K562 (cell line): ENCODE data around the gene USP49. TPM values are rescaled to one million over a fixed set of nuclear protein-coding genes. Genes with fewer than 3 reads are reported as not detected.

ENCODE experiments used
- CREBBP ChIP-seq: IDR thresholded peaks from one replicate; pipeline ENCODE4 v1.6.1; 2012; ENCODE audit warnings: low read depth, mild to moderate bottlenecking, control low read depth, inconsistent platforms, low read length
- DACH1 ChIP-seq: fragments of 450-650 bp; IDR thresholded peaks from 2 replicates; pipeline ENCODE4 v1.6.1; 2018; ENCODE audit not compliant: partially characterized antibody
- FOS ChIP-seq: IDR thresholded peaks from 3 replicates; pipeline ENCODE4 v1.6.1; 2011; ENCODE audit not compliant: insufficient read length; ENCODE audit errors: extremely low read depth
- MEF2A ChIP-seq: IDR thresholded peaks from 2 replicates; pipeline ENCODE4 v1.6.1; 2011; ENCODE audit warnings: low read depth, mild to moderate bottlenecking, low read length, moderate library complexity; ENCODE audit not compliant: control insufficient read depth
- NCOA4 ChIP-seq: fragments of 450-650 bp; IDR thresholded peaks from 2 replicates; pipeline ENCODE4 v1.6.1; 2018; ENCODE audit warnings: mild to moderate bottlenecking; ENCODE audit not compliant: partially characterized antibody
- NFXL1 ChIP-seq: fragments of 450-650 bp; formaldehyde crosslinking; IDR thresholded peaks from 2 replicates; pipeline ENCODE4 v1.4.0; 2021; ENCODE audit warnings: mild to moderate bottlenecking
- NR2C2 ChIP-seq, 2 experiments: fragments of 200-800 bp in 1 of 2; sonication (Bioruptor generic) in 1 of 2; sonication (generic) in 1 of 2; formaldehyde crosslinking in 1 of 2; IDR thresholded peaks; 2 replicates each; pipeline versions ENCODE4 v1.6.1 to v1.8.0; 2016 to 2022; ENCODE audit warnings: mild to moderate bottlenecking in 1 of 2, missing compliant biosample characterization in 1 of 2, missing genetic modification characterization in 1 of 2, missing genetic modification reagents in 1 of 2
- SIN3B ChIP-seq: fragments of 450-650 bp; IDR thresholded peaks from 2 replicates; pipeline ENCODE4 v1.6.1; 2017; ENCODE audit warnings: low read depth, mild to moderate bottlenecking, moderate library complexity
- SRF ChIP-seq, 2 experiments: fragments of 250-450, 450-650 bp in 1 of 2; sonication (Bioruptor Pico) in 1 of 2; sonication (generic) in 1 of 2; formaldehyde crosslinking; IDR thresholded peaks; 2 replicates each; pipeline versions ENCODE4 v1.5.0 to v1.5.1; 2020 to 2022; ENCODE audit warnings: mild to moderate bottlenecking in 1 of 2, missing genetic modification reagents in 1 of 2
- ZC3H4 ChIP-seq: sonication (generic); formaldehyde crosslinking; IDR thresholded peaks from 2 replicates; pipeline ENCODE4 v1.9.0; 2021; ENCODE audit warnings: missing genetic modification reagents, borderline replicate concordance
- ZNF224 ChIP-seq: sonication (generic); formaldehyde crosslinking; IDR thresholded peaks from 2 replicates; pipeline ENCODE4 v1.8.0; 2022; ENCODE audit warnings: mild to moderate bottlenecking, missing genetic modification reagents
- ZNF23 ChIP-seq: fragments of 250-450 bp; sonication (Bioruptor Pico); IDR thresholded peaks from 2 replicates; pipeline ENCODE4 v1.4.0; 2020; ENCODE audit warnings: mild to moderate bottlenecking
- polyA plus RNA-seq, 8 experiments: library from polyadenylated mRNA; depleted of rRNA in 4 of 8; stranded (reverse) in 5 of 8; unstranded in 3 of 8; fragments of >200 nt; fragmentation: Nextera tagmentation in 2 of 8; fragmentation: Illumina TruSeq in 1 of 8; extraction: Ambion mirVana in 2 of 8; extraction: Trizol in 1 of 8; gene quantifications; 2 replicates each; pipeline versions ENCODE4 v1.2.1 to v1.2.3, GENCODE V29; 2011 to 2014; ENCODE audit warnings: inconsistent platforms in 1 of 8, missing spikeins in 1 of 8
- total RNA-seq, 7 experiments: library from RNA; depleted of rRNA in 6 of 7; stranded (reverse); fragments of >200 nt in 6 of 7; fragmentation: Illumina TruSeq in 2 of 7; extraction: Trizol in 2 of 7; gene quantifications; 2 replicates each; pipeline versions ENCODE4 v1.2.1 to v1.2.3, GENCODE V29; 2011 to 2021; ENCODE audit warnings: low replicate concordance in 1 of 7
- TF ChIP-seq, protein P1 (sequence below): fragments of 250-450 bp; sonication (Bioruptor Pico); IDR thresholded peaks from 2 replicates; pipeline ENCODE4 v1.4.0; 2020; ENCODE audit warnings: borderline replicate concordance
- TF ChIP-seq, protein P2 (sequence below): sonication (generic); formaldehyde crosslinking; IDR thresholded peaks from 2 replicates; pipeline ENCODE4 v1.9.0; 2022; ENCODE audit warnings: mild to moderate bottlenecking, missing genetic modification reagents
- TF ChIP-seq, protein P3 (sequence below): fragments of 450-650 bp; IDR thresholded peaks from 2 replicates; pipeline ENCODE4 v1.6.1; 2018; ENCODE audit warnings: mild to moderate bottlenecking, low read depth; ENCODE audit not compliant: partially characterized antibody
- TF ChIP-seq, protein P4 (sequence below): fragments of 250-450 bp; sonication (Bioruptor Pico); IDR thresholded peaks from 2 replicates; pipeline ENCODE4 v1.8.0; 2022; ENCODE audit warnings: inconsistent platforms
- TF ChIP-seq, protein P5 (sequence below): fragments of 450-650 bp; formaldehyde crosslinking; IDR thresholded peaks from 2 replicates; pipeline ENCODE4 v1.4.0; 2020; ENCODE audit warnings: mild to moderate bottlenecking, mixed read lengths
- TF ChIP-seq, protein P6 (sequence below): fragments of 250-450 bp; sonication (Bioruptor Pico); IDR thresholded peaks from 2 replicates; pipeline ENCODE4 v1.9.0; 2021; ENCODE audit warnings: mild to moderate bottlenecking

USP49 gene
- total and polyA plus RNA-seq, 9 of the 15 experiments (the other 6 are each of a cell fraction or from before 2014, with no cell fraction given), result 1.0 to 9.9 (median 6.5) TPM

DNA sequence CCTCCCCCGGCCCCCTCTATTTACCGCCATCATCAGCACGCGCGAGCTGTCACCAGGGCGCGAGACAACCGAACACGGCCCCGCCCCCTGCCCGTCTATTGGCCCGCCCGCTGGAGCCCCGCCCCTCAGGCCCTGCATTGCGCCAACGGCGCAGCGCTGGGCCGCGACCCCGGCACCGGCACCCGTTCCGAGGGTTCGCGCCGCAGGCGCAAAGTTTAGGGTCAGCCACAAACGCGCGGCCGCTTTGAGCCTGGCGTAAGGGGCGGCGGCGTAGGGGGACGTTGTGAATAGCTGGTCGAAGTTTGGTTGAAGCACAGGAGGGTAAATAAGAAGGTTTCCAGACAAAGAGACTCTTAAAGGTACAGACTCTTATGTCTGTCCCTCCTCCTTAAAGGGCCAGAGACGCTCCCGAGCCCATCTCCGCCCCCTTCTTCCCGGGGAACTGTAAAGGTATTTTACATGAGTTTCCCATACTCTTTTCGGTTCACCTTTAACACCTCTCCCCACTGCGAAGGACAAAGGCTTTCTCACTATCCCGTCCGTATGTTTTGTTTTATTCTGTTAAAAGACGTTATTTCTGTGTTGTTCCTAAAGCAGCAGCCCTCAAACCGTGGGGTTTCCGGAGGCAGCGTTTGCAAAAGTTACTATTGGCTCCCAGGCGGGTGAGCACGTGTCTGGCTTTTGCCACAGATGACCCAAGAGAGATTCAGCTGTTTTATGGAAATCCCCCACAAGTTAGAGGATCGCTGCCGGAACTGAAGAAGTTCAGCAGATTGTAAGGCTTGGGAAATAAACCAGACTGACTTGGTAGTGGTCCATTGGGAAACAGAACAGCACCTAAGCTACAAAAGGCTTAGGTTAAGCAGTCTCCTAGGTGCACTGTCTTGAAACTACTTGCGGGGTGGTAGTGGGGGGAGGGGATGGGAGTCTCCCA lies at the start of gene USP49 (continued):
- TF ChIP-seq, protein P1, sequence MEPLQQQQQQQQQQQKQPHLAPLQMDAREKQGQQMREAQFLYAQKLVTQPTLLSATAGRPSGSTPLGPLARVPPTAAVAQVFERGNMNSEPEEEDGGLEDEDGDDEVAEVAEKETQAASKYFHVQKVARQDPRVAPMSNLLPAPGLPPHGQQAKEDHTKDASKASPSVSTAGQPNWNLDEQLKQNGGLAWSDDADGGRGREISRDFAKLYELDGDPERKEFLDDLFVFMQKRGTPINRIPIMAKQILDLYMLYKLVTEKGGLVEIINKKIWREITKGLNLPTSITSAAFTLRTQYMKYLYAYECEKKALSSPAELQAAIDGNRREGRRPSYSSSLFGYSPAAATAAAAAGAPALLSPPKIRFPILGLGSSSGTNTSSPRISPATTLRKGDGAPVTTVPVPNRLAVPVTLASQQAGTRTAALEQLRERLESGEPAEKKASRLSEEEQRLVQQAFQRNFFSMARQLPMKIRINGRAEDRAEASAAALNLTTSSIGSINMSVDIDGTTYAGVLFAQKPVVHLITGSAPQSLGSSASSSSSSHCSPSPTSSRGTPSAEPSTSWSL, result no peak
- no peak for TF ChIP-seq NR2C2 (CRISPR knock-in tag; IDR thresholded peaks at IDR 0.05)
- TF ChIP-seq NR2C2 (tag; IDR thresholded peaks at IDR 0.05), result peak; percentile 84
- no peak for TF ChIP-seq CREBBP
- TF ChIP-seq, protein P2, sequence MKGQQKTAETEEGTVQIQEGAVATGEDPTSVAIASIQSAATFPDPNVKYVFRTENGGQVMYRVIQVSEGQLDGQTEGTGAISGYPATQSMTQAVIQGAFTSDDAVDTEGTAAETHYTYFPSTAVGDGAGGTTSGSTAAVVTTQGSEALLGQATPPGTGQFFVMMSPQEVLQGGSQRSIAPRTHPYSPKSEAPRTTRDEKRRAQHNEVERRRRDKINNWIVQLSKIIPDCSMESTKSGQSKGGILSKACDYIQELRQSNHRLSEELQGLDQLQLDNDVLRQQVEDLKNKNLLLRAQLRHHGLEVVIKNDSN (CRISPR knock-in tag), result peak; percentile 83
- TF ChIP-seq NFXL1 (CRISPR knock-in tag), result no peak
- TF ChIP-seq FOS, result peak; percentile 11
- TF ChIP-seq ZC3H4, result no peak
- TF ChIP-seq, protein P3, sequence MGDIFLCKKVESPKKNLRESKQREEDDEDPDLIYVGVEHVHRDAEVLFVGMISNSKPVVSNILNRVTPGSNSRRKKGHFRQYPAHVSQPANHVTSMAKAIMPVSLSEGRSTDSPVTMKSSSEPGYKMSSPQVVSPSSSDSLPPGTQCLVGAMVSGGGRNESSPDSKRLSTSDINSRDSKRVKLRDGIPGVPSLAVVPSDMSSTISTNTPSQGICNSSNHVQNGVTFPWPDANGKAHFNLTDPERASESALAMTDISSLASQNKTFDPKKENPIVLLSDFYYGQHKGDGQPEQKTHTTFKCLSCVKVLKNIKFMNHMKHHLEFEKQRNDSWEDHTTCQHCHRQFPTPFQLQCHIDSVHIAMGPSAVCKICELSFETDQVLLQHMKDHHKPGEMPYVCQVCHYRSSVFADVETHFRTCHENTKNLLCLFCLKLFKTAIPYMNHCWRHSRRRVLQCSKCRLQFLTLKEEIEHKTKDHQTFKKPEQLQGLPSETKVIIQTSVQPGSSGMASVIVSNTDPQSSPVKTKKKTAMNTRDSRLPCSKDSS, result no peak
- TF ChIP-seq, protein P4, sequence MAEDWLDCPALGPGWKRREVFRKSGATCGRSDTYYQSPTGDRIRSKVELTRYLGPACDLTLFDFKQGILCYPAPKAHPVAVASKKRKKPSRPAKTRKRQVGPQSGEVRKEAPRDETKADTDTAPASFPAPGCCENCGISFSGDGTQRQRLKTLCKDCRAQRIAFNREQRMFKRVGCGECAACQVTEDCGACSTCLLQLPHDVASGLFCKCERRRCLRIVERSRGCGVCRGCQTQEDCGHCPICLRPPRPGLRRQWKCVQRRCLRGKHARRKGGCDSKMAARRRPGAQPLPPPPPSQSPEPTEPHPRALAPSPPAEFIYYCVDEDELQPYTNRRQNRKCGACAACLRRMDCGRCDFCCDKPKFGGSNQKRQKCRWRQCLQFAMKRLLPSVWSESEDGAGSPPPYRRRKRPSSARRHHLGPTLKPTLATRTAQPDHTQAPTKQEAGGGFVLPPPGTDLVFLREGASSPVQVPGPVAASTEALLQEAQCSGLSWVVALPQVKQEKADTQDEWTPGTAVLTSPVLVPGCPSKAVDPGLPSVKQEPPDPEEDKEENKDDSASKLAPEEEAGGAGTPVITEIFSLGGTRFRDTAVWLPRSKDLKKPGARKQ, result no peak
- TF ChIP-seq MEF2A, result no peak
- TF ChIP-seq ZNF23, result no peak
- TF ChIP-seq, protein P5, sequence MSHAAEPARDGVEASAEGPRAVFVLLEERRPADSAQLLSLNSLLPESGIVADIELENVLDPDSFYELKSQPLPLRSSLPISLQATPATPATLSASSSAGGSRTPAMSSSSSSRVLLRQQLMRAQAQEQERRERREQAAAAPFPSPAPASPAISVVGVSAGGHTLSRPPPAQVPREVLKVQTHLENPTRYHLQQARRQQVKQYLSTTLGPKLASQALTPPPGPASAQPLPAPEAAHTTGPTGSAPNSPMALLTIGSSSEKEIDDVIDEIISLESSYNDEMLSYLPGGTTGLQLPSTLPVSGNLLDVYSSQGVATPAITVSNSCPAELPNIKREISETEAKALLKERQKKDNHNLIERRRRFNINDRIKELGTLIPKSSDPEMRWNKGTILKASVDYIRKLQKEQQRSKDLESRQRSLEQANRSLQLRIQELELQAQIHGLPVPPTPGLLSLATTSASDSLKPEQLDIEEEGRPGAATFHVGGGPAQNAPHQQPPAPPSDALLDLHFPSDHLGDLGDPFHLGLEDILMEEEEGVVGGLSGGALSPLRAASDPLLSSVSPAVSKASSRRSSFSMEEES (CRISPR knock-in tag), result 0 out of 2 replicates have a peak, but pooled peaks have one; percentile 12
- TF ChIP-seq ZNF224, result no peak
- TF ChIP-seq SRF (CRISPR knock-in tag; IDR thresholded peaks at IDR 0.05), result 0 out of 4 replicates have a peak, but pooled peaks of 1 of the 2 experiments have one; percentile 10
- TF ChIP-seq NCOA4, result no peak
- TF ChIP-seq, protein P6, sequence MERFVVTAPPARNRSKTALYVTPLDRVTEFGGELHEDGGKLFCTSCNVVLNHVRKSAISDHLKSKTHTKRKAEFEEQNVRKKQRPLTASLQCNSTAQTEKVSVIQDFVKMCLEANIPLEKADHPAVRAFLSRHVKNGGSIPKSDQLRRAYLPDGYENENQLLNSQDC (CRISPR knock-in tag), result no peak
- peak; percentile 93 for TF ChIP-seq DACH1
- peak; percentile 18; the same call in 1 of the 2 replicates for TF ChIP-seq SIN3B
